CMK (cell line): Measurements from ENCODE around the gene ZBED2.
"Not testable (repeated sequence)": the region's sequence is repeated elsewhere in the genome, so short reads cannot be mapped to it uniquely, and the experiment has no call there.

Source experiments
- DNase-seq: peaks from one replicate; pipeline ENCODE4 v3.0.0-alpha.2; 2010; ENCODE audit warnings: low read depth

The ZBED2 gene

DNA sequence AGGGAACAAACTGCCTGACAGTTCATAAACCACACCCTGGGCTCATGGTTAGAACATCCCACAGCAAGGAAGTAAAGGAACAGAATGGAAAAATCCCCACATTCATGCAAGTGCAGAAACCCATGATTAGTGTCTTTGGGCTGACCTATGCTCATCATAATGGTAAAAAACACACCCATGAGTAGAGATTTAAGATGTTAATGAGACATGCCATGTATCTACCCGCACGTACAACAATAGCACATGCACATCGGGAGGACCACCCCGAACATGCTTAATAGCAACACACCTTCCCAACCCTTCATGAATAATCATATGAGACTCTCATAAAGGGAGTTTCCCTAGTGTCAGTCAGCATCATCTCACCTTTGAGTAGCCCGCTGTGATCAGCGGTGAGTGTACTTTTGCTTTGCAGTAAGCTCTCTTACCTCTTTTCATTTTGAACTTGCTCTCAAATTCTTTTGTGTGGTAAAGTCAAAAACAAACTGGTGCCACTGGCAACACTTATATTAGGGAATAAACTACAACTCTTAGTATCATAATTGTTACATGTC is 23.2 kb downstream of the ZBED2 start:
- no peak for DNase-seq

DNA sequence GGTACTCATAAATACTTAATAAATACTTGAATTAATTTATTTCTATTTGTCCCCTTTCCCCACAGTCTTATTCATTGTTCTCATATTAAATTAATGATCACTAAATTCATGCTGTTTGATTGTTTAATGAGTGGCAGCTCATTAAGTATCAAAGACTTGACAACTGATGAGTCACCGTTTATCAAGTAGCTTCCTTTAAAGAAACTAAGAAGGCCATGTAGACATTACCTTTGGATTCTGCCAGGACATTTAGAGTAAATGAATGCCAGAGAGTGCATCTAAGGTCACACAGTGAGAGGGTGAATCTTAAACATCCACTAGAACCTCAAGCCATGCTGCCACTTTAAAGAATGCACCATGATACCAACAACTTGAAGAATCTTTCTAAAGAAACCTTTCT is 23.9 kb downstream of the ZBED2 start:
- DNase-seq: no peak

DNA sequence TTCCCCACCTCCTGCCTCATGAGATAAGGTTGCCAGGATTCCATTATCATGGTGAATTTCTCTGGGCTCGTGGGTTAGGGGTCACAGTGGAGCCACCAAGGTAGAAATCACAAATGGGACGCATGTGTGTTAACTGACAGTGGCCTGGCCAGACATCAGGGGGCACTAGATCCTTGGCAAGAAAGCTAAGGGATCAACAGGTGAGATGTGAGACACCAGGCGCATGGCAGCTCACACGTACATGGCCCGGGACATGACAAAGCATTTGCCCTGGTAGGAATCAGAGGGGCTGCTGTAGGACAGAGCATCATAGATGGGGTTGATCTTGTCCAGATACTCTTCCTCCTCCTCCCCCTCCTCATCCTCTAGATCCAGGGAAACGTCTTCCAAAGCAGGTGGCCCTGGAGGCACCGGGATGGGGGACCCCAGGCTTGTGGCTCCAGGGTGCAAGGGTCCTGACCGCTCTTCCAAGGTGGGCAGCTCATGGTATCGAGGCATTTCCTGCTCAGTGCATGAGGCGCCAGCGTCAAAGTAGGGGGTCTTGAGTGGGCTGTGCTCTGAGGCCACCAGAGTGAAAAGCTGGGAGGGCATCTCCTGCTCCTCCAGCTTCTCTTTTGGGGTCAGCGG is 24.6 kb downstream of the ZBED2 start:
- DNase-seq: no peak

DNA sequence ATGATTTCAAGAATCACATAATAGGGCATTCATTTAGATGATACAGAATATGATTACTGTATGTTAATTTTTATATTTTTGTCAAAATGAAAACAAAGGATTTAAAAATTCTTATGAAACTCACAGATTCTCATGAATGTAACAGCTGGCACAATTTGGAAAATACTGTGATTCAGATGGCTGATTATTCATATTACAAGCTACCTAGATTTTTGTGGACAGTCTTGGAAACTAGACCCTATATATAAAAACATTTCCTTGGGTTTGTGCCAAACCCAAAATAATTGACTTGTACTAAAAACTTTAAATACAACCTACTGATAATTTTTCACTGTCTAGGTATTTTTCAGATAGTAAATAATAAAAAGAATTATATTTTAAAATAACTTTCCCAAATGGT is 26.2 kb downstream of the ZBED2 start:
- DNase-seq: no peak

DNA sequence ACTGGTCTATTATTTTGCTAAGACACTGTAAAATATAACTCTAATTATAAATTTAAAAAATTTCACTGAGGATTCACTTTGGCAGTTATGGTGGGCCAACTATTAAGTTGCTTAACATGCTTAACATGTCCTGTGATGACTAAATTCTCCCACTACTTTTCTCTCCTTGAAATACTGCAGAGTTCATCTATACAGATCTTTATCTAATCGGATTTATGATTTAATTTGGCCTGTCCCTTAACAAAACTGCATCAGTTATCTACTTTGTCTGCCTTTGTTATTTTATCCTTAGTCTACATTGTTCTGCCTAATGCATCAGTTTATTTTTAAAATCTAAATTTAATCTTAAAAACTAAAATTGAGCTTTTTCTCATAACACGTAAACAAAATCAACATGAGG is 26.8 kb downstream of the ZBED2 start:
- no peak for DNase-seq

DNA sequence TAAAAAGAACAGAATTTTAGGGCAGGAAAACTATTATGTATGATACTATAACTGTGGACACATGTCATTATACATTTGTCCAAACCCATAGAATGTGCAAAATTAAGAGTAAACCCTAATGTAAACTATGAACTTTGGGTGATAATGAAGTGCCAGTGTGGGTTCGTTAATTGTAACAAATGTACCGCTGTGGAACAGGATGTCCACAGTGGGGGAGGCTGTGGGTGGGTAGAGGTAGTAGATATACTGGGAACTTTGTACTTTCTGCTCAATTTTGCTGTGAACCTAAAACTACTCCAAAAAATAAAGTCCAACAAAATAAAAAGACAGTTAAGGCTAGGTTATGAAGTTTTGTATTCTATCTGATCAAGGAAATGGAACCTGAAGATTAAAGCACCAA is 28.3 kb downstream of the ZBED2 start:
- no peak for DNase-seq

DNA sequence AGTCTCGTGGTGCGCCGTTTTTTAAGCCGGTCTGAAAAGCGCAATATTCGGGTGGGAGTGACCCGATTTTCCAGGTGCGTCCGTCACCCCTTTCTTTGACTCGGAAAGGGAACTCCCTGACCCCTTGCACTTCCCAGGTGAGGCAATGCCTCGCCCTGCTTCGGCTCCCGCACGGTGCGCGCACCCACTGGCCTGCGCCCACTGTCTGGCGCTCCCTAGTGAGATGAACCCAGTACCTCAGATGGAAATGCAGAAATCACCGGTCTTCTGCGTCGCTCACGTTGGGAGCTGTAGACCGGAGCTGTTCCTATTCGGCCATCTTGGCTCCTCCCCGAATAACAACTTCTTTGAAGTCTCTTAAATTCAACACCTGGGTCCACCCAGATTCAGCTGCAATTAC is 33.2 kb downstream of the ZBED2 start:
- not testable (repeated sequence) for DNase-seq

DNA sequence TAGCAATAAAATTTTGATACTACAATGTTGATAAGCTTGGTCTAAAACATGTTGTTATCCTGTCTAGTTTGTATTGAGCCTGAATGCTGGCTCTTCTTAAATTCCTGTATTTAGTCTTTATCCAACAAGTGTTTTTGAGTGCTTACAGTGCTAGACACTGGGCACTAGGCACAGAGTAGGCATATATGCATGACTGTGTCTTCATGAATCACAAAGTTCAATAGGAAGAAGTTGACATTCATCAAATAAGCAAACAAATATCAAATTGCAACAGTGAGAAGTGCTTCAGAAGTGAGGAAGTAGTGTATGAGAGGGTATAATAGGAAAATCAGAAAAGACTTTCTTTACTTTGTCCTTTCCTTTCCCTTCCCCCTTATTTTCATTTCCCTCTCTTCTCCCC is 46.4 kb downstream of the ZBED2 start:
- DNase-seq: no peak

DNA sequence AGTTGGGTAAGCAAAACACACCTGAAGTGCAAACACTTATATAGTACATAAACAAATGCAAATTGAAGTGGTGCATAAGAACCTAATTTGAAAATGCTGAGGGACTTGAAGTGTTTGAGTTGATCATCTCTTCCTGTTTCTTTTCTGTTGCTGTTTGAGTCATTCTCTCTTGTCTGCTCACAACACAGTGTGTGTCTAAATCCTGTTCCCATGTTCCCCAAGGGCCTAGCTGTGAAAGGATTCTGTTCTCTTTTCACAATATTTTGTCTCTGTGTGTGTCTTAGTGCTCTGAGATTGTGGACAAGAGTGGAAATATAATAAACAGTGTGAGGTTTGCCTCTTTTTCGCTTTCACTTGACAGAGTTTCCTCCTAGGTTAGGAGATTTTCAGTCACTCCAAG is 47.1 kb downstream of the ZBED2 start:
- no peak for DNase-seq

DNA sequence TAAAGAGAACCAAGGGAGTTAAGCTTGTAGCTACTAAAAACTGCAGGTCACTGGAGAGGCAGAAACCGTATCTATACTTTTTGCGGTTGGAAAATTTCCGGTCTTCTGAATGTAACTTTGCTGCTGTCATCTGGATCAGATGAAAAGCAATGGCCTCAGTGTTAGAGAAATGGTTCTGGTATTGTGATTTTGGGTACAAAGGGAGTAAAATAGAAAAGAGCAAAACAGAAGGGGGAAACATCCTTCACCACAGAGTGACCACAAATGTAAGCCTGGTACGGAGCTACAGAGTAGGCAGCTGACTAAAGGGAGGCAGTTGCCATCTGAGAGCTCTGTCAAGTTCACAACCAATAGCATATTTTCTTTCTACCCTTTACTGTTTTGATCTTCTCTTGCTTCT is 47.5 kb downstream of the ZBED2 start:
- peak; percentile 27 for DNase-seq

DNA sequence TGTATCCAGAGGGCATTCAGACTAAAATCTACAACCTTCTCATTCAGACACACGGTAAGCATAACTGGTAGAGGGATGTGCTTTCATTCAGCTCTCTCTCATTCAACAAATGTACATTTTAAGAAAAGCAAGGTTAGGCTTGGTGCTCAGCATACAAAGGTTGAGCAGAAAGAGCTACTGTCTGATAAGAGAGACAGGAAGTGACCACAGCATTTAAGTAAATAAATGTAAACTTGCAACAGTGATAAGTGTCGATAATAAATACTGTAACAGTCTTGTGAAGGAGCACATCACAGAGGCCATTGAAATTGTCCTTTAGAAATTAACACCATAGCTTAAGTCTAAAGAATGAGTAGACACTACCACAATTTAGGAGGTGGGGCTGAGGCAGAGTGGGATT is 49.8 kb downstream of the ZBED2 start:
- DNase-seq: no peak
